Measurements from ENCODE around the gene ITGB8.

The ITGB8 gene

GRCh38 chr7:20327055-20327454, 3.6 kb upstream of the ITGB8 start:
- TF ChIP-seq SPI1 (IDR thresholded peaks at IDR 0.05; ENCODE audit: borderline replicate concordance, low read depth) (no peak), CTCF (IDR thresholded peaks at IDR 0.05; ENCODE audit: insufficient read depth, low read length) (no peak), GABPA (IDR thresholded peaks at IDR 0.05; ENCODE audit: low read depth) (no peak), REST (IDR thresholded peaks at IDR 0.05; ENCODE audit: insufficient replicate concordance, low read depth) (no peak), POLR2AphosphoS5 (IDR thresholded peaks at IDR 0.05; ENCODE audit: low read depth) (no peak)
- Histone ChIP-seq H3K4me3 (replicated peaks; ENCODE audit: insufficient read depth, low read length) (no peak overlapping the region), H3K27me3 (ENCODE audit: insufficient read depth, poor library complexity, severe bottlenecking) (peaks cover 19% of the 10 kb centered on the region), H3K27ac (replicated peaks) (no peak overlapping the region)
- DNase-seq (ENCODE audit: low read depth in 1 of 2, low spot score in 1 of 2), result no peak

GRCh38 chr7:20328027-20328426, 2.7 kb upstream of the ITGB8 start:
- TF ChIP-seq REST (IDR thresholded peaks at IDR 0.05; ENCODE audit: insufficient replicate concordance, low read depth) (no peak), SPI1 (IDR thresholded peaks at IDR 0.05; ENCODE audit: borderline replicate concordance, low read depth) (no peak), CTCF (IDR thresholded peaks at IDR 0.05; ENCODE audit: insufficient read depth, low read length) (no peak)
- no peak overlapping the region for H3K4me3 ChIP-seq (replicated peaks; ENCODE audit: insufficient read depth, low read length)

DNA sequence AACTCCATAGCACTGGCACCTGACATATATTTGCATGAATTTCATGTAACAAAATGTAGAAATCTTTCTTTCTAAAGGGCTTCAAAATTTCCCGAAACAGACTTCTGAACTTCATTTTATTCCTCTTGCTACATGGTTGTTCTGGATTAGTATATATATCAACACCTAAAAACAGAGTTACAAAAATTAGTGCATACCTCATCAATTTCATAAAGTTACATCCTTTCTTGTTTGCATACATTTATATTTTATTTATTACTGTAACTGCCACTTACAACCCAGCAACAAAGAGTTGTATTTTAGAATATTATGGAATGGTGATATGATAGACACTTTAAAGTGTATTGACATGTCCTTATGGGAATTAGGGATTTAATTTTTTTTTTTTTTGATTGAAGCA, 2.0 kb upstream of the ITGB8 start:
- TF ChIP-seq SPI1 (IDR thresholded peaks at IDR 0.05; ENCODE audit: borderline replicate concordance, low read depth) (no peak), POLR2AphosphoS5 (IDR thresholded peaks at IDR 0.05; ENCODE audit: low read depth) (no peak), GABPA (IDR thresholded peaks at IDR 0.05; ENCODE audit: low read depth) (no peak), CTCF (IDR thresholded peaks at IDR 0.05; ENCODE audit: insufficient read depth, low read length) (no peak), REST (IDR thresholded peaks at IDR 0.05; ENCODE audit: insufficient replicate concordance, low read depth) (no peak)
- no peak overlapping the region for H3K27ac ChIP-seq (replicated peaks)
- H3K4me3 ChIP-seq (replicated peaks; ENCODE audit: insufficient read depth, low read length), result no peak overlapping the region
- DNase-seq (ENCODE audit: low read depth in 1 of 2, low spot score in 1 of 2), result no peak
- peaks cover 25% of the 10 kb centered on the region for H3K27me3 ChIP-seq (ENCODE audit: insufficient read depth, poor library complexity, severe bottlenecking)

More at GRCh38 chr7:20328027-20328426, 2.7 kb upstream of the ITGB8 start:
- Histone ChIP-seq H3K27ac (replicated peaks) (no peak overlapping the region), H3K27me3 (ENCODE audit: insufficient read depth, poor library complexity, severe bottlenecking) (peaks cover 25% of the 10 kb centered on the region)
- DNase-seq (ENCODE audit: low read depth in 1 of 2, low spot score in 1 of 2), result no peak
